DND-41 (cell line): ENCODE results near the gene CIZ1.

ENCODE experiments used
- ATAC-seq: fragments of 200-7000 bp; cut with Tn5 transposase; 3 replicates; pipeline ENCODE4 v1.9.1; 2021; ENCODE audit warnings: low read depth; ENCODE audit not compliant: insufficient read depth
- DNase-seq: peaks from one replicate; pipeline ENCODE4 v3.0.0-alpha.2; 2020
- H2AFZ ChIP-seq: 2 replicates; pipeline ENCODE4 v1.6.0; 2012; ENCODE audit warnings: low read depth, low read length
- H3K27ac ChIP-seq: 2 replicates; pipeline ENCODE4 v1.5.1; 2012; ENCODE audit warnings: low read length, inconsistent platforms
- H3K27me3 ChIP-seq: fragments of 200-600 bp; sonication (generic); 2 replicates; pipeline ENCODE4 v1.6.0; 2012; ENCODE audit warnings: low read length, mild to moderate bottlenecking, inconsistent platforms; ENCODE audit not compliant: insufficient read depth, poor library complexity
- H3K36me3 ChIP-seq: 2 replicates; pipeline ENCODE4 v1.5.1; 2012; ENCODE audit warnings: low read length, inconsistent platforms; ENCODE audit not compliant: insufficient read depth
- H3K4me1 ChIP-seq: 2 replicates; pipeline ENCODE4 v1.5.1; 2012; ENCODE audit warnings: mild to moderate bottlenecking, low read length; ENCODE audit not compliant: insufficient read depth
- H3K4me2 ChIP-seq: 2 replicates; pipeline ENCODE4 v1.6.0; 2012; ENCODE audit warnings: mild to moderate bottlenecking, moderate library complexity, low read length, inconsistent platforms; ENCODE audit not compliant: insufficient read depth
- H3K4me3 ChIP-seq, 2 experiments: fragments of 200-600 bp in 1 of 2; shearing (Covaris generic) in 1 of 2; 2 replicates each; pipeline ENCODE4 v1.5.1; 2012 to 2016; ENCODE audit warnings: inconsistent platforms in 2 of 2, low read length in 2 of 2, mild to moderate bottlenecking in 2 of 2, low read depth in 1 of 2, moderate library complexity in 1 of 2
- H3K79me2 ChIP-seq: 2 replicates; pipeline ENCODE4 v1.6.0; 2012; ENCODE audit warnings: low read length, inconsistent platforms; ENCODE audit not compliant: insufficient read depth
- H3K9ac ChIP-seq: 2 replicates; pipeline ENCODE4 v1.6.0; 2012; ENCODE audit warnings: low read depth, mild to moderate bottlenecking, inconsistent platforms, low read length, moderate library complexity
- H3K9me3 ChIP-seq: 2 replicates; pipeline ENCODE4 v1.5.1; 2012; ENCODE audit warnings: low read length, moderate library complexity, mild to moderate bottlenecking, inconsistent platforms; ENCODE audit not compliant: insufficient read depth, severe bottlenecking
- H4K20me1 ChIP-seq: 2 replicates; pipeline ENCODE4 v1.6.0; 2012; ENCODE audit warnings: low read length; ENCODE audit not compliant: insufficient read depth
- CTCF ChIP-seq: IDR thresholded peaks from 2 replicates; pipeline ENCODE4 v1.5.1; 2012; ENCODE audit warnings: borderline replicate concordance, low read length, moderate library complexity, mild to moderate bottlenecking; ENCODE audit not compliant: poor library complexity, severe bottlenecking; ENCODE audit errors: extremely low read depth
- EZH2 ChIP-seq: IDR thresholded peaks from 3 replicates; pipeline ENCODE4 v1.6.1; 2012; ENCODE audit warnings: borderline replicate concordance, low read depth, mild to moderate bottlenecking, moderate library complexity, low read length, inconsistent platforms; ENCODE audit not compliant: severe bottlenecking

CIZ1 gene

GRCh38 chr9:128144239-128145181, 46.9 kb downstream of the CIZ1 start:
- DNase-seq (no peak), ATAC-seq (no peak)
- H3K4me1 ChIP-seq: peaks cover 4% of the 10 kb centered on the region; the same call in 1 of the 2 replicates
- H3K27me3 ChIP-seq: no peaks in the 10 kb centered on the region
- H3K4me3 ChIP-seq: no peak overlapping the region
- no peaks in the 10 kb centered on the region for H3K9me3 ChIP-seq
- no peaks in the 10 kb centered on the region for H3K36me3 ChIP-seq
- H4K20me1 ChIP-seq: no peaks in the 10 kb centered on the region
- H3K9ac ChIP-seq: no peak overlapping the region
- H2AFZ ChIP-seq: no peak overlapping the region
- no peak overlapping the region for H3K4me2 ChIP-seq
- TF ChIP-seq CTCF (no peak), EZH2 (no peak)
- H3K79me2 ChIP-seq: no peaks in the 10 kb centered on the region
- no peak overlapping the region for H3K27ac ChIP-seq

DNA sequence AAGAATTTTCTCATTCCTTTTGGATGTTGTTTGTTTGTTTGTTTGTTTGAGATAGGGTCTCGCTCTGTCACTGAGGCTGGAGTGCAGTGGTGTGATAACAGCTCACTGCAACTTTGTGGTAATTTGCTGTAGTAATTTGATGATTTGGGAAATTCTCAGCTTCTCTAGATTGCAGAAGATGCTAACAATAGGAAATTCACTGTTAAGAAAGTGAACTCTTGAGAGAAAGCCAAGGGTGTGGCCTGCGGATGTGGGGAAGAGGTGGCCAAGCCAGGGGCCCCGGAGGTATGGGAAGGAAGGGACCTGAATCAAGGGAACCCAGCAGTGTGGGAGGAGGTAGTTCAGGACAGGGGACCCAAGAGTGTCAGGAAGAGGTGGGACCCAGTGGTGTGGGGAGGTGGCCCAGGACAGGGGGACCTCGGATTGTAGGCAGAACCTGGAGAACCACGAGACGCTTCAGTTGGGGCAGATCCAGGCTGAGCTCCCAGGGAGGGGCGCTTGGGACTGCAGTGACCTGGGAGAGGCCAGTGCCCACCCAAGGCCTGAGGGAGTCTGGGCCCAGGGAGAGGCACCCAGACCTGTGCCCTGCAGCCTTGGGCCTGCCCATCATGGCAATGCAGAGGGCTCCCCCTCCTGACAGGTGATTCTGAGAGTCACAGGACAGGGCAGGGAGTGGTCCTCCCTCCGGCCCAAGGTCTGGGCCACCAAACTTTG, 47.7 kb downstream of the CIZ1 start:
- no peak overlapping the region for H3K27ac ChIP-seq
- H2AFZ ChIP-seq: no peak overlapping the region
- ATAC-seq: no peak
- H4K20me1 ChIP-seq: no peaks in the 10 kb centered on the region
- no peaks in the 10 kb centered on the region for H3K79me2 ChIP-seq
- no peak overlapping the region for H3K4me3 ChIP-seq
- DNase-seq: no peak
- no peak overlapping the region for H3K4me2 ChIP-seq
- TF ChIP-seq CTCF: no peak
- no peak for TF ChIP-seq EZH2
- no peaks in the 10 kb centered on the region for H3K9me3 ChIP-seq
- no peaks in the 10 kb centered on the region for H3K36me3 ChIP-seq
- no peaks in the 10 kb centered on the region for H3K27me3 ChIP-seq
- H3K9ac ChIP-seq: no peak overlapping the region
- peaks cover 4% of the 10 kb centered on the region; the same call in 1 of the 2 replicates for H3K4me1 ChIP-seq

GRCh38 chr9:128142596-128142995, 48.8 kb downstream of the CIZ1 start:
- DNase-seq: no peak
- no peak overlapping the region for H3K9ac ChIP-seq
- no peaks in the 10 kb centered on the region for H3K36me3 ChIP-seq
- no peaks in the 10 kb centered on the region for H3K9me3 ChIP-seq
- no peak overlapping the region for H3K4me2 ChIP-seq
- no peaks in the 10 kb centered on the region for H3K27me3 ChIP-seq
- H2AFZ ChIP-seq: no peak overlapping the region
- no peak overlapping the region for H3K27ac ChIP-seq
- no peak for ATAC-seq
- no peaks in the 10 kb centered on the region for H4K20me1 ChIP-seq
- H3K79me2 ChIP-seq: no peaks in the 10 kb centered on the region
- TF ChIP-seq CTCF: no peak
- no peak for TF ChIP-seq EZH2
- no peak overlapping the region for H3K4me3 ChIP-seq
- peaks cover 4% of the 10 kb centered on the region; the same call in 1 of the 2 replicates for H3K4me1 ChIP-seq
